Measurements from ENCODE around the gene CELF4.

The CELF4 gene

GRCh38 chr18:37428288-37428974 is 137.2 kb downstream of the CELF4 start:
- TF ChIP-seq, protein P1, sequence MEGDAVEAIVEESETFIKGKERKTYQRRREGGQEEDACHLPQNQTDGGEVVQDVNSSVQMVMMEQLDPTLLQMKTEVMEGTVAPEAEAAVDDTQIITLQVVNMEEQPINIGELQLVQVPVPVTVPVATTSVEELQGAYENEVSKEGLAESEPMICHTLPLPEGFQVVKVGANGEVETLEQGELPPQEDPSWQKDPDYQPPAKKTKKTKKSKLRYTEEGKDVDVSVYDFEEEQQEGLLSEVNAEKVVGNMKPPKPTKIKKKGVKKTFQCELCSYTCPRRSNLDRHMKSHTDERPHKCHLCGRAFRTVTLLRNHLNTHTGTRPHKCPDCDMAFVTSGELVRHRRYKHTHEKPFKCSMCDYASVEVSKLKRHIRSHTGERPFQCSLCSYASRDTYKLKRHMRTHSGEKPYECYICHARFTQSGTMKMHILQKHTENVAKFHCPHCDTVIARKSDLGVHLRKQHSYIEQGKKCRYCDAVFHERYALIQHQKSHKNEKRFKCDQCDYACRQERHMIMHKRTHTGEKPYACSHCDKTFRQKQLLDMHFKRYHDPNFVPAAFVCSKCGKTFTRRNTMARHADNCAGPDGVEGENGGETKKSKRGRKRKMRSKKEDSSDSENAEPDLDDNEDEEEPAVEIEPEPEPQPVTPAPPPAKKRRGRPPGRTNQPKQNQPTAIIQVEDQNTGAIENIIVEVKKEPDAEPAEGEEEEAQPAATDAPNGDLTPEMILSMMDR (IDR thresholded peaks at IDR 0.05; ENCODE audit: low read depth, low read length): no peak
- no peak for DNase-seq (ENCODE audit: low read depth, low spot score)
- no peak overlapping the region for H3K4me3 ChIP-seq (ENCODE audit: low read depth, low read length)
- in situ Hi-C loops (cut with HindIII; ENCODE audit: low sequenced_read_pairs): no loop called here

DNA sequence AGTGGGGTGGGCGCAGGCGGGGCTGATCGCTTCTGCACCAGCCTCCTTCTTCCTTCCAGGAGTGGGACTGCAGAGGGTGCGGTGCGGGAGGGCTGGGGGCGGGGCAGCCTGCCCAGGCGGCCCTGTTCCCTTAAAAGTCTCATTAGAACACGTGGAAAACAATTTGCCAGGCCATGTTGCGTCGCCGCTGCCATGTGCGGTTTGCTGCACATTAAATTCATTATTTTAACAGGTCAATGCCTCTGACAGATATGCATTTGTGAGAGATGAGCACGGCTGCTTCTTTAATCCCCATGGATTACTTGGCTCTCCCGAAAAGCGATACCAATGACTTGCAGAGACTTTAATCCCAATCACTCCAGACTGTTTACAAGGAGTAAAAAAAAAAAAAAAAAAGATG is 139.0 kb downstream of the CELF4 start:
- no peak overlapping the region for H3K4me3 ChIP-seq (ENCODE audit: low read depth, low read length)
- TF ChIP-seq, protein P1 (IDR thresholded peaks at IDR 0.05; ENCODE audit: low read depth, low read length): no peak
- no peak for DNase-seq (ENCODE audit: low read depth, low spot score)
- in situ Hi-C loops (cut with HindIII; ENCODE audit: low sequenced_read_pairs): no loop called here

- in situ Hi-C loops (cut with HindIII; ENCODE audit: low sequenced_read_pairs): no loop called here
- no peak for DNase-seq (ENCODE audit: low read depth, low spot score)
- TF ChIP-seq, protein P1 (IDR thresholded peaks at IDR 0.05; ENCODE audit: low read depth, low read length): no peak
- no peak overlapping the region for H3K4me3 ChIP-seq (ENCODE audit: low read depth, low read length)
Measured at GRCh38 chr18:37425222-37425621, 140.4 kb downstream of the CELF4 start.

DNA sequence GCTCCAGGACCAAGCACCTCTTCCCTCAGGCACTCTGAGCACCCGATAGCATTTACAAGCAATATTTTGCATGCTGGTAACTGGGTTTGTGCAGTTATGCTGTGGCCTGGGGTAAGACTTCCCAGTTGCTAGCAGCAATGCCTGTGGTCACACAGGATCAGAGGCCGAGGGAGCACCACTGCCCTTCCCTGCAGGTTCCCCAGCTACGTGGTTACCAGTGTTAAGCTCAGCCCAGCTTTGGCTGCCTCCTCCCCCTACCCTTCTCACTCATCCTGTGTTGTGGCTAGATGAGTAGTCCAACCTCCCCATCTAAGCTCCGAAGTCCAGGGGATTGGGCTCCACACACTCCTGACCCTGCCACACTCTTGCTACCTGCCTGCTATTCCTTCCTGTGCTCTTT is 141.1 kb downstream of the CELF4 start:
- DNase-seq (ENCODE audit: low read depth, low spot score): no peak
- H3K4me3 ChIP-seq (ENCODE audit: low read depth, low read length): no peak overlapping the region
- in situ Hi-C loops (cut with HindIII; ENCODE audit: low sequenced_read_pairs): no loop called here
- TF ChIP-seq, protein P1 (IDR thresholded peaks at IDR 0.05; ENCODE audit: low read depth, low read length): no peak

GRCh38 chr18:37422596-37422995 is 143.0 kb downstream of the CELF4 start:
- in situ Hi-C loops (cut with HindIII; ENCODE audit: low sequenced_read_pairs): no loop called here

GRCh38 chr18:37422116-37422515 is 143.5 kb downstream of the CELF4 start:
- H3K4me3 ChIP-seq (ENCODE audit: low read depth, low read length): no peak overlapping the region
- in situ Hi-C loops (cut with HindIII; ENCODE audit: low sequenced_read_pairs): no loop called here
- DNase-seq (ENCODE audit: low read depth, low spot score): no peak
- TF ChIP-seq, protein P1 (IDR thresholded peaks at IDR 0.05; ENCODE audit: low read depth, low read length): no peak

More at GRCh38 chr18:37422596-37422995, 143.0 kb downstream of the CELF4 start:
- TF ChIP-seq, protein P1 (IDR thresholded peaks at IDR 0.05; ENCODE audit: low read depth, low read length): no peak
- DNase-seq (ENCODE audit: low read depth, low spot score): no peak
- H3K4me3 ChIP-seq (ENCODE audit: low read depth, low read length): no peak overlapping the region
